Lower lobe of right lung (tissue), 2 donors: Measurements from ENCODE around the gene VHLL. TPM values are rescaled to one million over a fixed set of nuclear protein-coding genes. Genes with fewer than 3 reads are reported as not detected.
"Not testable (repeated sequence)": the region's sequence is repeated elsewhere in the genome, so short reads cannot be mapped to it uniquely, and the experiment has no call there.

Source experiments
- ATAC-seq, 2 donors: fragments of 200-7000 bp; cut with Tn5 transposase; one replicate each; pipeline ENCODE4 v1.9.1; 2020 to 2022; ENCODE audit warnings: mild to moderate bottlenecking in 2 of 2, moderate library complexity in 2 of 2
- DNase-seq: peaks from one replicate; pipeline ENCODE4 v3.0.0-alpha.2; 2020
- H3K27ac ChIP-seq: fragments of 200-600 bp; one replicate; pipeline ENCODE4 v1.8.0; 2022
- H3K27me3 ChIP-seq: fragments of 200-600 bp; one replicate; pipeline ENCODE4 v1.8.0; 2022; ENCODE audit warnings: low read depth
- H3K36me3 ChIP-seq: fragments of 200-600 bp; one replicate; pipeline ENCODE4 v1.8.0; 2022; ENCODE audit warnings: mild to moderate bottlenecking
- H3K4me1 ChIP-seq: fragments of 200-600 bp; one replicate; pipeline ENCODE4 v1.8.0; 2022
- H3K4me3 ChIP-seq: fragments of 200-600 bp; one replicate; pipeline ENCODE4 v1.8.0; 2022; ENCODE audit warnings: mild to moderate bottlenecking
- H3K9me3 ChIP-seq: fragments of 200-600 bp; one replicate; pipeline ENCODE4 v1.8.0; 2022
- intact Hi-C: fragments of 100-400 bp; cut with DNase I; formaldehyde crosslinking; loops from one replicate; pipeline ENCODE4 v1.11.0; 2022
- long read RNA-seq: library from polyadenylated mRNA; unstranded; transcript quantifications from one replicate; pipeline ENCODE4 v2.0.0, GENCODE V29; 2021
- total RNA-seq: library from RNA; stranded (reverse); fragmentation: NEBNext Ultra II Directional; extraction: Animal tissue kit (Norgen Biotek cat#: 25700); gene quantifications from one replicate; pipeline ENCODE4 v1.2.1, GENCODE V29; 2021
- TF ChIP-seq, protein P1 (sequence below): fragments of 200-600 bp; IDR thresholded peaks from one replicate; pipeline ENCODE4 v1.8.0; 2022; ENCODE audit warnings: antibody characterized with exemption, mild to moderate bottlenecking
- donor health status: DM: no; HTN: yes; CAD: no; lungs with severe emphysema.

VHLL gene
- not detected for total RNA-seq
- long read RNA-seq = 0 reads

DNA sequence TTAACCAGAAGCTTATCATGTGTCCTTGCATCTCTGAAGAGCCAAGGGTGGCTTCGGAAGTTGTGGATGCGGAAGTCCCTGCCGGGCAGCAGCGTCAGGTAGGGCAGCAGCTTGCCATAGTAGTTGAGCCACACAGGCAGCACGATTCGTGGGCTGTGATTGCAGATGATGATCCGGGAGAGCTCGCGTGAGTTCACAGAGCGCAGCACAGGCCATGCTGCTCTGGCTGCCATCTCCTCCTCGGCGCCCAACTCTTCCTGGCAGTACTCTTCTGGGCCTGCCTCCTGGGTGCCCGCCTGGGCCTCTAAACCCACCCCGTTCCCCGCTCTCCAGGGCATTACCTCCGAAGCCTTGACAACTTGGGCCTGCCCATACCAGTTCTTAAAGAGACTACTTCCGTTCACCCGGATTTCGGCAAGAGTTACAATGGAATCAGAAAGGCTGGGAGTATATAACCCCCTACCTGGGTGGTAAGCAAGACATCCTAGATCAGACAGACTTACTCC is at the start of gene VHLL:
Gene VHLL, minus strand, starts transcription at position 456 of the 506 bp plus-strand sequence. Its CDS starts 118 bp downstream, at position 338.
- TF ChIP-seq, protein P1, sequence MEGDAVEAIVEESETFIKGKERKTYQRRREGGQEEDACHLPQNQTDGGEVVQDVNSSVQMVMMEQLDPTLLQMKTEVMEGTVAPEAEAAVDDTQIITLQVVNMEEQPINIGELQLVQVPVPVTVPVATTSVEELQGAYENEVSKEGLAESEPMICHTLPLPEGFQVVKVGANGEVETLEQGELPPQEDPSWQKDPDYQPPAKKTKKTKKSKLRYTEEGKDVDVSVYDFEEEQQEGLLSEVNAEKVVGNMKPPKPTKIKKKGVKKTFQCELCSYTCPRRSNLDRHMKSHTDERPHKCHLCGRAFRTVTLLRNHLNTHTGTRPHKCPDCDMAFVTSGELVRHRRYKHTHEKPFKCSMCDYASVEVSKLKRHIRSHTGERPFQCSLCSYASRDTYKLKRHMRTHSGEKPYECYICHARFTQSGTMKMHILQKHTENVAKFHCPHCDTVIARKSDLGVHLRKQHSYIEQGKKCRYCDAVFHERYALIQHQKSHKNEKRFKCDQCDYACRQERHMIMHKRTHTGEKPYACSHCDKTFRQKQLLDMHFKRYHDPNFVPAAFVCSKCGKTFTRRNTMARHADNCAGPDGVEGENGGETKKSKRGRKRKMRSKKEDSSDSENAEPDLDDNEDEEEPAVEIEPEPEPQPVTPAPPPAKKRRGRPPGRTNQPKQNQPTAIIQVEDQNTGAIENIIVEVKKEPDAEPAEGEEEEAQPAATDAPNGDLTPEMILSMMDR = no peak
- DNase-seq (no peak), ATAC-seq (no peak)
- Histone ChIP-seq H3K9me3 (no peaks in the 10 kb centered on the region), H3K27me3 (no peaks in the 10 kb centered on the region), H3K4me1 (peaks cover 16% of the 10 kb centered on the region), H3K27ac (no peak within 1 kb of the TSS), H3K36me3 (no peaks in the 10 kb centered on the region), H3K4me3 (no peak within 1 kb of the TSS)
- intact Hi-C loops = no loop called here

DNA sequence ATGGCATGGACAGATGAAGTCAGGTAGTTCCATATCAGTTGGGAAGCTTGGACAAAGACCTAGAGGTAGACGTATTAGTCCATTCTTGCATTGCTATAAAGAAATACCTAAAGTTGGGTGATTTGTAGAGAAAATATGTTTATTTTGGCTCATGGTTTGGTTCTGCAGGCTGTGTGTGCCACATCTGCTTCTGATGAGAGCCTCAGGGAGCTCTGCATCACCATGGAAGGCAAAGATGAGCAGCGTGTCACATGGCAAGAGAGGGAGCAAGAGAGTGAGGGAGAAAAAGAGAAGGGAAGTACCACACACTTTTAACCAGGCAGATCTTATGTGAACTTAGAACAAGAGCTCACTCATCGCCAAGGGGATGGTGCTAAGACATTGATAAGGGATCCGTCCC is 48.2 kb upstream of the VHLL start:
- H3K4me3 ChIP-seq = no peak overlapping the region
- no peak for ATAC-seq

DNA sequence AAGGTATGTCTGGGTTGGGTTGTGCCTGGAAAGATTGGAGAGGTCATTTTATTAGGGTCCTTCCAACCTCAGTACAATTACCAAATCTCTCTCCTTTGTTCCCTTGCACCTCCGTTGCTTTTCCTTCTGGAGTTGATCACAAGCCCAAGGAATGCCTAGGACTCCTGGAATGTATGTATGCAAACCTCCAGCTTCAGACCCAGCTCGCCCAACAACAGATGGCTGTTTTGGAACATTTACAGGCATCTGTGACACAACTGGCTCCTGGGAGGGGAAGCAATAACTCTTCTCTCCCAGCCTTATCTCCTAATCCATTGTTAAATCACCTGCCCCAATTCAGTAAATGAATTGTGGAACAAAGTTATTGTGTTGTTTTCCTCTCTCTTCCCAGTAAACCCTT is 47.5 kb upstream of the VHLL start:
- H3K36me3 ChIP-seq = no peaks in the 10 kb centered on the region
- H3K9me3 ChIP-seq = no peaks in the 10 kb centered on the region
- DNase-seq (no peak), ATAC-seq (no peak)
- no peaks in the 10 kb centered on the region for H3K4me1 ChIP-seq
- intact Hi-C loops = no loop called here
- no peak overlapping the region for H3K27ac ChIP-seq
- H3K4me3 ChIP-seq = no peak overlapping the region
- peaks cover 7% of the 10 kb centered on the region for H3K27me3 ChIP-seq
- TF ChIP-seq, protein P1 = no peak

More for the DNA sequence above, 48.2 kb upstream of the VHLL start:
- Histone ChIP-seq H3K27me3 (peaks cover 7% of the 10 kb centered on the region), H3K4me1 (no peaks in the 10 kb centered on the region), H3K27ac (no peak overlapping the region), H3K9me3 (no peaks in the 10 kb centered on the region), H3K36me3 (no peaks in the 10 kb centered on the region)
- TF ChIP-seq, protein P1 = no peak
- no peak for DNase-seq
- intact Hi-C loops = no loop called here

DNA sequence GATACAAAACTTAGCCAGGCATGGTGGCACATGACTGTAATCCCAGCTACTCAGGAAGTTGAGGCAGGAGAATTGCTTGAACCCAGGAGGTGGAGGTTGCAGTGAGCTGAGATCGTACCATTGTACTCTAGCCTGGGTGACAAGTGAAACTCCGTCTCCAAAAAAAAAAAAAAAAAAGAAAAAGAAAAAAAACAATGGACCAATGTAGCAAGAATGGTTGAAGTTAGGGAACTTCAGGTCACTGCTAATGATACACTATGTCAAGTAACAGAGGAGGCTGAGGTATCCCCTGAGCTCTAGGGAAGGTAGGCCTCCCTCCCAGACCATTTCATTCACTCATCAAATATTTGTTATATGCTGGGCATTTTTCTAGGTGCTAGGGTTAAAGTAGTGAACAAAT is 46.9 kb upstream of the VHLL start:
- intact Hi-C loops, ATAC-seq, H3K4me3 ChIP-seq: not testable (repeated sequence)

DNA sequence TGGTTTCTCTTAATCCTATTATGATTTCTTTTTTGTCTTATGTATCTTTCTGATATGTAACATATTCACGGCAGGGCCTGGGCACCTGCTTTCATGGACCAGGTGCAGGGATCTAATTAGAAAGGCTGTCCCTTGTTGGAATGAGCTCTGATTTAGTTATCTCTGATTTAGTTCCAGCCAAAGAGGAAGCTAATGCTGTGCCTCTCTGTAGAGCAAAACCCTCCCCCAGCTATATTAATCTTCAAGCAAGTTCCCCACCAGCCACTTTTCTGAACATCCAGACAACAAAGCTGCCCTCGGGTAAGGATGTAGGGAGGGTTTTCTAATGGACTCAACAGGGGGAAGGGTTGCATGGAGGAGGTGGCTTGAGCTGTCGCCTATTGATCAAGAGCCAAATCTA is 45.3 kb upstream of the VHLL start:
- no peak overlapping the region for H3K27ac ChIP-seq
- DNase-seq = no peak
- no peak for ATAC-seq
- no peaks in the 10 kb centered on the region for H3K36me3 ChIP-seq
- H3K4me3 ChIP-seq = no peak overlapping the region
- peaks cover 7% of the 10 kb centered on the region for H3K27me3 ChIP-seq
- TF ChIP-seq, protein P1 = no peak
- no peaks in the 10 kb centered on the region for H3K4me1 ChIP-seq
- intact Hi-C loops = no loop called here
- no peaks in the 10 kb centered on the region for H3K9me3 ChIP-seq

More for the DNA sequence above, 46.9 kb upstream of the VHLL start:
- not testable (repeated sequence) for H3K9me3 ChIP-seq, DNase-seq, H3K36me3 ChIP-seq, H3K27me3 ChIP-seq, H3K27ac ChIP-seq, H3K4me1 ChIP-seq

DNA sequence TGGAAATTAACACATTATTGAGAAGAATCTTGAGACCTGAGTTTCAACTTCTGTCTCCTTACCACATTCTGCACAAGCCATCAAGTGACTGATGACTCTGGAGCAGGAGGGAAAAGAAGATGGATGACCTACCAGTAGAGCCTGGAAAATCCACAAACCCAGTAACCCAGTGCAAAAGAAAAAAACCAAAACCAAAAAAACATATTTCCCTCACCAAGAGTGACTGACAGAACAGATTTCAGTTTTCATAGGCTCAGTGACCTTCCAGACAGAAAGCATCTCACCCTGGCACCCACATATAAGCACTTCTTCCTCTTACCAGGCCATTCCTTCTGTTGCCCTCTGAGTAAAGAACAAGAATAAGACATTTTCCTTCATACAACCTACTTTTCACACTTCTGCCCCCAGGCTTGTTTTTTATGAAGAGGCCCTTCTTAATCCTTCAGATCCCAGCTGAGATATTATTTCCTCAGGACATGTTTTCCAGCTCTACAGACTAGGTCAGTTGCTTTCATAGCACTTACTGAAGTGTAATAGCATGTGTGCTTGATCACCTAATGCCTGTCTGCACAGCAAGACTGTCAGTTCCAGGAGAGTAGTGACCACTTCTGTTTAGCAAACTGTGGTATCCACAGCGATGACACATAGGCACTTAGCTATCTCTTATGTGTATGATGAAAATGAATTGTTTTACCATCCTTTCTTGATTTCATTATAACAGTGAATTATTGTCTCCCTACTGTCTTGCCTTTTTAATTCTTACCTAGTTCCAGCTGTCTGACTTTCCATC is 43.3 kb upstream of the VHLL start:
- TF ChIP-seq, protein P1 = no peak
- Histone ChIP-seq H3K4me1 (peaks cover under 1% of the 10 kb centered on the region), H3K27ac (no peak overlapping the region), H3K27me3 (peaks cover 7% of the 10 kb centered on the region), H3K36me3 (no peaks in the 10 kb centered on the region), H3K9me3 (no peaks in the 10 kb centered on the region), H3K4me3 (no peak overlapping the region)
- DNase-seq (no peak), ATAC-seq (no peak)
- intact Hi-C loops = no loop called here
